Left hindlimb (tissue), 1 donor: ENCODE measurements around the gene CIAO2A.

Source experiments
- DNase-seq: peaks from one replicate; pipeline ENCODE4 v3.0.0-alpha.2; 2018

Gene CIAO2A

GRCh38 chr15:64037966-64038365, 55.7 kb downstream of the CIAO2A start:
- DNase-seq: no peak

- DNase-seq: no peak
These were observed 56.5 kb downstream of the CIAO2A start for GRCh38 chr15:64037116-64037515.

- no peak for DNase-seq
These were observed 58.1 kb downstream of the CIAO2A start for GRCh38 chr15:64035525-64035924.

GRCh38 chr15:64034519-64034918, 59.1 kb downstream of the CIAO2A start:
- DNase-seq: no peak

GRCh38 chr15:64032329-64032728, 61.3 kb downstream of the CIAO2A start:
- no peak for DNase-seq

- no peak for DNase-seq
These were observed 63.5 kb downstream of the CIAO2A start for GRCh38 chr15:64030123-64030522.

GRCh38 chr15:64029633-64030032, 64.0 kb downstream of the CIAO2A start:
- no peak for DNase-seq

GRCh38 chr15:64029110-64029509, 64.5 kb downstream of the CIAO2A start:
- no peak for DNase-seq

- no peak for DNase-seq
These were observed 67.0 kb downstream of the CIAO2A start for GRCh38 chr15:64026591-64026990.

GRCh38 chr15:64024172-64025050, 69.2 kb downstream of the CIAO2A start:
- no peak for DNase-seq

- DNase-seq: no peak
These were observed 70.4 kb downstream of the CIAO2A start for GRCh38 chr15:64023220-64023619.

GRCh38 chr15:64022571-64022970, 71.1 kb downstream of the CIAO2A start:
- no peak for DNase-seq
